OCI-LY3 (cell line): ENCODE results near the gene MGP.

Experiments
- CTCF ChIP-seq: fragments of 200-600, 300-600 bp; sonication (generic); IDR thresholded peaks from 2 replicates; pipeline ENCODE4 v1.5.1; 2014; ENCODE audit warnings: antibody characterized with exemption, low read length, low read depth
- EZH2phosphoT487 ChIP-seq: fragments of 200-600 bp; shearing (Covaris generic); IDR thresholded peaks from 2 replicates; pipeline ENCODE4 v1.6.1; 2018; ENCODE audit warnings: antibody characterized with exemption, mixed run types, low read depth

DNA sequence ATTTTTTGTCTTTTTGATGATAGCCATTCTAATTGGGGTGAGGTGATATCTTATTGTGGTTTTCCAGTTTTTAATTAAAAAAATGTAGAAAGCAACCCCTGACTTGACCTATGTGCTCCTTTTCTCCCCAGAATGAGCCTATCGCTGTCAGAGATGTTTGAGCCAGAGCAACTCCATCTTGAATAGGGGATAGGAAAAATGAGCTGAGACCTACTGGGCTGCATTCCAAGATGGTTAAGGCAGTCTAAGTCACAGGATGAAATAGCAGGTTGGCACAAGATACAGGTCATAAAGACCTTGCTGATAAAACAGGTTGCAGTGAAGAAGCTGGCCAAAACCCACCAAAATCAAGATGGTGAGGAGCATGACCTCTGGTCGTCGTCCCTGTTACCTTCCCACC is 38.9 kb upstream of the MGP start:
- TF ChIP-seq CTCF, result no peak
- no peak for TF ChIP-seq EZH2phosphoT487
